ENCODE data around the gene UBTFL1.
"Not testable (repeated sequence)": the region's sequence is repeated elsewhere in the genome, so short reads cannot be mapped to it uniquely, and the experiment has no call there.

Gene UBTFL1

GRCh38 chr11:90085650-90086049 lies at the start of gene UBTFL1:
TSS of gene UBTFL1 (plus strand) at chr11:90085950. CDS start at chr11:90085950, 0 bp downstream.
- DNase-seq = not testable (repeated sequence)

- not testable (repeated sequence) for DNase-seq
Observed at GRCh38 chr11:90051591-90052209, 34.0 kb upstream of the UBTFL1 start.

GRCh38 chr11:90052311-90052710 lies 33.4 kb upstream of the UBTFL1 start:
- not testable (repeated sequence) for DNase-seq

GRCh38 chr11:90053545-90053944 lies 32.2 kb upstream of the UBTFL1 start:
- DNase-seq = not testable (repeated sequence)

- not testable (repeated sequence) for DNase-seq
Observed at GRCh38 chr11:90088731-90089130, 3.0 kb downstream of the UBTFL1 start.

GRCh38 chr11:90095230-90095924 lies 9.6 kb downstream of the UBTFL1 start:
- DNase-seq = not testable (repeated sequence)

- DNase-seq = not testable (repeated sequence)
Observed at GRCh38 chr11:90098261-90098660, 12.5 kb downstream of the UBTFL1 start.

GRCh38 chr11:90100431-90100830 lies 14.7 kb downstream of the UBTFL1 start:
- DNase-seq = no peak

- peak in 1 of 2 experiments; percentile 33 for DNase-seq
Observed at GRCh38 chr11:90113541-90113940, 27.8 kb downstream of the UBTFL1 start.

- DNase-seq = no peak
Observed at GRCh38 chr11:90120191-90120590, 34.4 kb downstream of the UBTFL1 start.

- no peak for DNase-seq
Observed at GRCh38 chr11:90124371-90124770, 38.6 kb downstream of the UBTFL1 start.

GRCh38 chr11:90124946-90125345 lies 39.2 kb downstream of the UBTFL1 start:
- DNase-seq = no peak

GRCh38 chr11:90133560-90134477 lies 48.1 kb downstream of the UBTFL1 start:
- DNase-seq = no peak

GRCh38 chr11:90134478-90135003 lies 48.8 kb downstream of the UBTFL1 start, which contains the start of gene NAALAD2:
TSS of gene NAALAD2 (plus strand) at chr11:90134663. CDS start at chr11:90134759, 96 bp downstream.
- no peak for DNase-seq

- no peak for DNase-seq
Observed at GRCh38 chr11:90135016-90135415, 49.3 kb downstream of the UBTFL1 start.

Data from SW 1271 (cell line).